Skeletal muscle satellite cell (primary cell): ENCODE measurements around the gene ENSA.
"Not testable (repeated sequence)": the region's sequence is repeated elsewhere in the genome, so short reads cannot be mapped to it uniquely, and the experiment has no call there.

Source experiments
- H3K27me3 ChIP-seq: 2 replicates; pipeline ENCODE4 v1.7.0; 2013; ENCODE audit warnings: low read length; ENCODE audit not compliant: control insufficient read depth, insufficient read depth
- H3K36me3 ChIP-seq: 2 replicates; pipeline ENCODE4 v1.7.0; 2013; ENCODE audit warnings: mild to moderate bottlenecking, control low read depth, low read length; ENCODE audit not compliant: insufficient read depth
- H3K4me1 ChIP-seq: 2 replicates; pipeline ENCODE4 v1.7.0; 2013; ENCODE audit warnings: low read length; ENCODE audit not compliant: control insufficient read depth, insufficient read depth
- H3K4me2 ChIP-seq: 2 replicates; pipeline ENCODE4 v1.7.0; 2013; ENCODE audit warnings: mild to moderate bottlenecking, low read length
- H3K4me3 ChIP-seq: 2 replicates; pipeline ENCODE4 v1.7.0; 2013; ENCODE audit warnings: low read length
- H3K9ac ChIP-seq: 2 replicates; pipeline ENCODE4 v1.7.0; 2013; ENCODE audit warnings: mild to moderate bottlenecking, low read depth, low read length, moderate library complexity
- H3K9me3 ChIP-seq: replicated peaks from 2 replicates; pipeline ENCODE4 v1.7.0; 2013; ENCODE audit warnings: mild to moderate bottlenecking, control low read depth, low read length

Gene ENSA

GRCh38 chr1:150642296-150642695 lies 12.9 kb upstream of the ENSA start:
- Histone ChIP-seq H3K4me3 (no peak overlapping the region), H3K9ac (no peak overlapping the region), H3K36me3 (peaks cover 7% of the 10 kb centered on the region), H3K27me3 (no peaks in the 10 kb centered on the region), H3K4me2 (no peak overlapping the region), H3K9me3 (no peaks in the 10 kb centered on the region), H3K4me1 (no peaks in the 10 kb centered on the region)

GRCh38 chr1:150641126-150641815 lies 11.9 kb upstream of the ENSA start:
- not testable (repeated sequence) for H3K9me3 ChIP-seq, H3K36me3 ChIP-seq, H3K4me2 ChIP-seq, H3K27me3 ChIP-seq, H3K4me3 ChIP-seq, H3K9ac ChIP-seq, H3K4me1 ChIP-seq

- H3K36me3 ChIP-seq, H3K27me3 ChIP-seq, H3K4me2 ChIP-seq, H3K4me3 ChIP-seq, H3K9ac ChIP-seq, H3K4me1 ChIP-seq, H3K9me3 ChIP-seq: not testable (repeated sequence)
These were observed 9.0 kb upstream of the ENSA start for GRCh38 chr1:150638430-150638829.

GRCh38 chr1:150634839-150635622 lies 5.6 kb upstream of the ENSA start:
- H3K36me3 ChIP-seq, H3K9ac ChIP-seq, H3K4me2 ChIP-seq, H3K4me3 ChIP-seq, H3K9me3 ChIP-seq, H3K27me3 ChIP-seq, H3K4me1 ChIP-seq: not testable (repeated sequence)

- Histone ChIP-seq H3K4me3 (peak overlapping the region; percentile 82), H3K9ac (peak overlapping the region; percentile 89), H3K4me1 (peaks cover 12% of the 10 kb centered on the region), H3K27me3 (no peaks in the 10 kb centered on the region), H3K36me3 (peaks cover 31% of the 10 kb centered on the region), H3K4me2 (peak overlapping the region; percentile 84), H3K9me3 (no peaks in the 10 kb centered on the region)
These were observed 672 bp downstream of the ENSA start for GRCh38 chr1:150628766-150629114.

GRCh38 chr1:150627826-150628410 lies 1.5 kb downstream of the ENSA start:
- peak overlapping the region; percentile 84 for H3K4me2 ChIP-seq
- peaks cover 15% of the 10 kb centered on the region for H3K4me1 ChIP-seq
- no peaks in the 10 kb centered on the region for H3K9me3 ChIP-seq
- H3K27me3 ChIP-seq, result no peaks in the 10 kb centered on the region
- peak overlapping the region; percentile 89 for H3K9ac ChIP-seq
- peaks cover 38% of the 10 kb centered on the region for H3K36me3 ChIP-seq
- peak overlapping the region; percentile 82 for H3K4me3 ChIP-seq

GRCh38 chr1:150626150-150626549 lies 3.3 kb downstream of the ENSA start:
- H3K4me1 ChIP-seq, result peaks cover 23% of the 10 kb centered on the region
- H3K9me3 ChIP-seq, result no peaks in the 10 kb centered on the region
- H3K9ac ChIP-seq, result no peak overlapping the region
- peaks cover 42% of the 10 kb centered on the region for H3K36me3 ChIP-seq
- H3K27me3 ChIP-seq, result no peaks in the 10 kb centered on the region
- H3K4me2 ChIP-seq, result no peak overlapping the region
- H3K4me3 ChIP-seq, result no peak overlapping the region

- not testable (repeated sequence) for H3K27me3 ChIP-seq, H3K9me3 ChIP-seq, H3K4me2 ChIP-seq, H3K4me3 ChIP-seq, H3K9ac ChIP-seq
- Histone ChIP-seq H3K36me3 (peaks cover 42% of the 10 kb centered on the region), H3K4me1 (peaks cover 35% of the 10 kb centered on the region)
These were observed 4.9 kb downstream of the ENSA start for GRCh38 chr1:150624546-150624945.

- H3K9me3 ChIP-seq, H3K27me3 ChIP-seq, H3K9ac ChIP-seq, H3K4me3 ChIP-seq, H3K4me2 ChIP-seq: not testable (repeated sequence)
- Histone ChIP-seq H3K4me1 (peaks cover 39% of the 10 kb centered on the region), H3K36me3 (peaks cover 46% of the 10 kb centered on the region)
These were observed 5.3 kb downstream of the ENSA start for GRCh38 chr1:150624134-150624533.

GRCh38 chr1:150622303-150622975 lies 7.0 kb downstream of the ENSA start:
- H3K4me3 ChIP-seq, result no peak overlapping the region
- H3K4me2 ChIP-seq, result no peak overlapping the region
- peak overlapping the region; percentile 36 for H3K9ac ChIP-seq
- H3K27me3 ChIP-seq, result no peaks in the 10 kb centered on the region
- H3K36me3 ChIP-seq, result peaks cover 44% of the 10 kb centered on the region
- peaks cover 33% of the 10 kb centered on the region for H3K4me1 ChIP-seq
- H3K9me3 ChIP-seq, result no peaks in the 10 kb centered on the region

- Histone ChIP-seq H3K27me3 (no peaks in the 10 kb centered on the region), H3K4me2 (no peak overlapping the region), H3K9me3 (no peaks in the 10 kb centered on the region), H3K4me3 (no peak overlapping the region), H3K36me3 (peaks cover 42% of the 10 kb centered on the region), H3K9ac (peak overlapping the region; percentile 19), H3K4me1 (peaks cover 33% of the 10 kb centered on the region)
These were observed 7.7 kb downstream of the ENSA start for GRCh38 chr1:150621497-150622302.
